HepG2 (cell line): Measurements from ENCODE around the gene KDM6B. TPM values are rescaled to one million over a fixed set of nuclear protein-coding genes. Genes with fewer than 3 reads are reported as not detected.

Experiments
- AGO2 ChIP-seq: fragments of 200-400 bp; formaldehyde crosslinking; optimal IDR thresholded peaks from 2 replicates; pipeline ENCODE3; 2017; ENCODE audit warnings: mild to moderate bottlenecking, low read depth, low read length, moderate library complexity
- FOXJ3 ChIP-seq: sonication (generic); formaldehyde crosslinking; IDR thresholded peaks from 2 replicates; pipeline ENCODE4 v1.4.0; 2020; ENCODE audit warnings: missing genetic modification reagents, mild to moderate bottlenecking, borderline replicate concordance
- HHEX ChIP-seq: IDR thresholded peaks from 2 replicates; pipeline ENCODE4 v1.6.1; 2016; ENCODE audit warnings: control low read depth
- HMG20B ChIP-seq: conservative IDR thresholded peaks from 2 replicates; pipeline ENCODE4 v1.6.1; 2016; ENCODE audit warnings: missing genetic modification reagents, missing compliant biosample characterization
- MEF2D ChIP-seq: sonication (generic); formaldehyde crosslinking; IDR thresholded peaks from 2 replicates; pipeline ENCODE4 v1.5.1; 2020; ENCODE audit warnings: mild to moderate bottlenecking, missing genetic modification reagents
- MXD4 ChIP-seq: IDR thresholded peaks from 2 replicates; pipeline ENCODE4 v1.6.1; 2016; ENCODE audit warnings: mild to moderate bottlenecking, missing biosample characterization, missing genetic modification reagents
- PCBP1 ChIP-seq: fragments of 200-400 bp; formaldehyde crosslinking; IDR thresholded peaks from 2 replicates; pipeline ENCODE4 v1.6.1; 2017; ENCODE audit warnings: mild to moderate bottlenecking, low read depth, low read length, borderline replicate concordance
- SMAD1 ChIP-seq: sonication (generic); formaldehyde crosslinking; IDR thresholded peaks from 2 replicates; pipeline ENCODE4 v1.4.0; 2020; ENCODE audit warnings: missing genetic modification reagents, low read depth, mild to moderate bottlenecking, borderline replicate concordance
- WIZ ChIP-seq: sonication (generic); formaldehyde crosslinking; IDR thresholded peaks from 2 replicates; pipeline ENCODE4 v1.5.1; 2020; ENCODE audit warnings: mild to moderate bottlenecking, missing genetic modification reagents
- ZBTB38 ChIP-seq: sonication (generic); formaldehyde crosslinking; IDR thresholded peaks from 2 replicates; pipeline ENCODE4 v1.5.1; 2020; ENCODE audit warnings: mild to moderate bottlenecking, missing genetic modification reagents
- ZNF207 ChIP-seq: fragments of 450-650 bp; IDR thresholded peaks from 2 replicates; pipeline ENCODE4 v1.6.1; 2016; ENCODE audit warnings: antibody characterized with exemption, borderline replicate concordance
- ZNF234 ChIP-seq: sonication (generic); formaldehyde crosslinking; conservative IDR thresholded peaks from 2 replicates; pipeline ENCODE4 v1.5.1; 2020; ENCODE audit warnings: mild to moderate bottlenecking, missing genetic modification reagents
- ZNF460 ChIP-seq: sonication (generic); formaldehyde crosslinking; IDR thresholded peaks from 2 replicates; pipeline ENCODE4 v1.5.1; 2020; ENCODE audit warnings: missing genetic modification reagents, mild to moderate bottlenecking, borderline replicate concordance
- ZNF549 ChIP-seq: sonication (generic); formaldehyde crosslinking; IDR thresholded peaks from 2 replicates; pipeline ENCODE4 v1.5.0; 2020; ENCODE audit warnings: missing genetic modification reagents
- ZNF567 ChIP-seq: sonication (generic); formaldehyde crosslinking; IDR thresholded peaks from 2 replicates; pipeline ENCODE4 v1.8.1; 2023; ENCODE audit warnings: mild to moderate bottlenecking, missing genetic modification reagents, borderline replicate concordance
- ZNF577 ChIP-seq: sonication (generic); formaldehyde crosslinking; IDR thresholded peaks from 2 replicates; pipeline ENCODE4 v1.4.0; 2020; ENCODE audit warnings: mild to moderate bottlenecking, low read depth, missing genetic modification reagents, borderline replicate concordance
- polyA plus RNA-seq, 8 experiments: library from polyadenylated mRNA; depleted of rRNA in 3 of 8; stranded (reverse) in 7 of 8; unstranded in 1 of 8; fragments of >200 nt; fragmentation: Illumina TruSeq in 4 of 8; extraction: Trizol in 4 of 8; gene quantifications; 2 replicates each; pipeline versions ENCODE4 v1.2.1 to v1.2.3, GENCODE V29; 2011 to 2016; ENCODE audit warnings: low read depth in 4 of 8, missing spikeins in 1 of 8, mixed read lengths in 1 of 8; ENCODE audit not compliant: insufficient read depth in 1 of 8
- total RNA-seq, 5 experiments: library from RNA; depleted of rRNA; stranded (reverse); fragments of >200 nt; fragmentation: Illumina TruSeq; extraction: Trizol; gene quantifications; 2 replicates each; pipeline ENCODE4 v1.2.3, GENCODE V29; 2016; ENCODE audit warnings: low read depth in 1 of 5
- TF ChIP-seq, protein P1 (sequence below): IDR thresholded peaks from 2 replicates; pipeline ENCODE4 v1.6.1; 2012; ENCODE audit warnings: low read depth, low read length, improper control_type of control experiment
- TF ChIP-seq, protein P2 (sequence below): sonication (generic); formaldehyde crosslinking; IDR thresholded peaks from 2 replicates; pipeline ENCODE4 v1.4.0; 2020; ENCODE audit warnings: missing genetic modification reagents
- TF ChIP-seq, protein P3 (sequence below): IDR thresholded peaks from 2 replicates; pipeline ENCODE4 v1.6.1; 2016; ENCODE audit warnings: missing genetic modification reagents, missing compliant biosample characterization
- TF ChIP-seq, protein P4 (sequence below): sonication (generic); formaldehyde crosslinking; IDR thresholded peaks from 2 replicates; pipeline ENCODE4 v1.4.0; 2020; ENCODE audit warnings: mild to moderate bottlenecking, missing genetic modification reagents
- TF ChIP-seq, protein P5 (sequence below): fragments of 450-650 bp; IDR thresholded peaks from 2 replicates; pipeline ENCODE4 v1.6.1; 2016

KDM6B gene
- total and polyA plus RNA-seq, 2 of the 13 experiments (the other 11 are each of a cell fraction or from before 2014, with no cell fraction given) = 1.3 to 2.1 TPM

DNA sequence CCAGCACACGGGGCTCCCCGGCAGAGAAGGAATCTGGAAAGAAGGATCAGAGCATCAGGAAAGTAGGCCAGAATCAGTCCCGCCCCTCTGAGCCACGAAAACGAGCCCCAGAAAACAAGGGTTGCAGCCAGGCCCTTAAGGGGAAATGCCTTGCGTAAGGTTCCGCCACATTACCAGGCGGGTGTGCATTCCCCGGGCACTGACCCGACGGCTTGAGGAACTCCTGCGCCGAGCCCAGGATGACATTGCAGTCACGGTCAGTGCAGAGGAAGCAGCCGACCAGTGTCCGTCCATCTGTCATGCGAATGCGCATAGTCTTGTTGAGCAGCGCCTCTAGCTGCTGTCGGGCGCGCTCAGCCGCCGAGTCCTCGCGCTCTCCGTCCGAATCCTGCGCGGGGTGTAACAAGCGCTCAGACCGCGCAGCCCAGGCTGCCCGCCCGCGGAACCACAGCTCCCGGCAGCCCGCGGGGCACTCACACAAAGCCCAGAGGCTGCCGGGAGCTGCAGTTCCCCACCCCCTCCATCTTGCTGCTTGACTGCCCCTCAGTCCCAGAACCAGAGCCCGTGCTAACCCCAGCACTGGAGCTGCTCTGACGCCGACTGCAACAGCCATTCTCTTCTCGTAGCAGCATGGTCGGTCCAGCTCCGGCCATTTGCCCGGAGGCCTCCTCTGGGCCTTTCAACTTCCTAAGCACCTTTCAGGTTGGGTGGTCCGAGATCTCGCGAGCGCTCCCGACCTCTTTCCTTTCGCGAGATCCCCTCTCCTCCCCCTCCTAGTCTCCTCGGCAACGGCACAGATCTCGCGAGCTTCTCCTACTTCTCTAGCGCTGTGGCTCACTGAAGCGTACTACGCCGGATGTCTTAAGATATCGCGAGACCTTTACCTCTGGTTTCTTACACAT lies 23.0 kb downstream of the KDM6B start, which contains the start of gene NAA38 (continued):
- TF ChIP-seq, protein P1, sequence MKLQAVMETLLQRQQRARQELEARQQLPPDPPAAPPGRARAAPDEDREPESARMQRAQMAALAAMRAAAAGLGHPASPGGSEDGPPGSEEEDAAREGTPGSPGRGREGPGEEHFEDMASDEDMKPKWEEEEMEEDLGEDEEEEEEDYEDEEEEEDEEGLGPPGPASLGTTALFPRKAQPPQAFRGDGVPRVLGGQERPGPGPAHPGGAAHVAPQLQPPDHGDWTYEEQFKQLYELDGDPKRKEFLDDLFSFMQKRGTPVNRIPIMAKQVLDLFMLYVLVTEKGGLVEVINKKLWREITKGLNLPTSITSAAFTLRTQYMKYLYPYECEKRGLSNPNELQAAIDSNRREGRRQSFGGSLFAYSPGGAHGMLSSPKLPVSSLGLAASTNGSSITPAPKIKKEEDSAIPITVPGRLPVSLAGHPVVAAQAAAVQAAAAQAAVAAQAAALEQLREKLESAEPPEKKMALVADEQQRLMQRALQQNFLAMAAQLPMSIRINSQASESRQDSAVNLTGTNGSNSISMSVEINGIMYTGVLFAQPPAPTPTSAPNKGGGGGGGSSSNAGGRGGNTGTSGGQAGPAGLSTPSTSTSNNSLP = no peak
- TF ChIP-seq AGO2 (peak; percentile 88), ZNF577 (CRISPR knock-in tag) (no peak), MEF2D (CRISPR knock-in tag) (peak; percentile 54; the same call in 1 of the 2 replicates), ZNF234 (no peak), WIZ (CRISPR knock-in tag) (no peak), PCBP1 (0 out of 2 replicates have a peak, but pooled peaks have one; percentile 29), ZNF207 (no peak), HMG20B (CRISPR knock-in tag) (no peak), ZBTB38 (peak; percentile 85; the same call in 1 of the 2 replicates), MXD4 (CRISPR knock-in tag) (0 out of 2 replicates have a peak, but pooled peaks have one; percentile 61), FOXJ3 (CRISPR knock-in tag) (0 out of 2 replicates have a peak, but pooled peaks have one; percentile 32), ZNF549 (CRISPR knock-in tag) (no peak), ZNF567 (CRISPR knock-in tag) (no peak), HHEX (CRISPR knock-in tag) (no peak), SMAD1 (0 out of 2 replicates have a peak, but pooled peaks have one; percentile 60), ZNF460 (no peak)
- TF ChIP-seq, protein P2, sequence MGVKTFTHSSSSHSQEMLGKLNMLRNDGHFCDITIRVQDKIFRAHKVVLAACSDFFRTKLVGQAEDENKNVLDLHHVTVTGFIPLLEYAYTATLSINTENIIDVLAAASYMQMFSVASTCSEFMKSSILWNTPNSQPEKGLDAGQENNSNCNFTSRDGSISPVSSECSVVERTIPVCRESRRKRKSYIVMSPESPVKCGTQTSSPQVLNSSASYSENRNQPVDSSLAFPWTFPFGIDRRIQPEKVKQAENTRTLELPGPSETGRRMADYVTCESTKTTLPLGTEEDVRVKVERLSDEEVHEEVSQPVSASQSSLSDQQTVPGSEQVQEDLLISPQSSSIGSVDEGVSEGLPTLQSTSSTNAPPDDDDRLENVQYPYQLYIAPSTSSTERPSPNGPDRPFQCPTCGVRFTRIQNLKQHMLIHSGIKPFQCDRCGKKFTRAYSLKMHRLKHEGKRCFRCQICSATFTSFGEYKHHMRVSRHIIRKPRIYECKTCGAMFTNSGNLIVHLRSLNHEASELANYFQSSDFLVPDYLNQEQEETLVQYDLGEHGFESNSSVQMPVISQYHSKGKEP = no peak
- TF ChIP-seq, protein P3, sequence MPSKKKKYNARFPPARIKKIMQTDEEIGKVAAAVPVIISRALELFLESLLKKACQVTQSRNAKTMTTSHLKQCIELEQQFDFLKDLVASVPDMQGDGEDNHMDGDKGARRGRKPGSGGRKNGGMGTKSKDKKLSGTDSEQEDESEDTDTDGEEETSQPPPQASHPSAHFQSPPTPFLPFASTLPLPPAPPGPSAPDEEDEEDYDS (CRISPR knock-in tag) = 0 out of 2 replicates have a peak, but pooled peaks have one; percentile 41
- TF ChIP-seq, protein P4, sequence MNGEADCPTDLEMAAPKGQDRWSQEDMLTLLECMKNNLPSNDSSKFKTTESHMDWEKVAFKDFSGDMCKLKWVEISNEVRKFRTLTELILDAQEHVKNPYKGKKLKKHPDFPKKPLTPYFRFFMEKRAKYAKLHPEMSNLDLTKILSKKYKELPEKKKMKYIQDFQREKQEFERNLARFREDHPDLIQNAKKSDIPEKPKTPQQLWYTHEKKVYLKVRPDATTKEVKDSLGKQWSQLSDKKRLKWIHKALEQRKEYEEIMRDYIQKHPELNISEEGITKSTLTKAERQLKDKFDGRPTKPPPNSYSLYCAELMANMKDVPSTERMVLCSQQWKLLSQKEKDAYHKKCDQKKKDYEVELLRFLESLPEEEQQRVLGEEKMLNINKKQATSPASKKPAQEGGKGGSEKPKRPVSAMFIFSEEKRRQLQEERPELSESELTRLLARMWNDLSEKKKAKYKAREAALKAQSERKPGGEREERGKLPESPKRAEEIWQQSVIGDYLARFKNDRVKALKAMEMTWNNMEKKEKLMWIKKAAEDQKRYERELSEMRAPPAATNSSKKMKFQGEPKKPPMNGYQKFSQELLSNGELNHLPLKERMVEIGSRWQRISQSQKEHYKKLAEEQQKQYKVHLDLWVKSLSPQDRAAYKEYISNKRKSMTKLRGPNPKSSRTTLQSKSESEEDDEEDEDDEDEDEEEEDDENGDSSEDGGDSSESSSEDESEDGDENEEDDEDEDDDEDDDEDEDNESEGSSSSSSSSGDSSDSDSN = peak; percentile 66
- TF ChIP-seq, protein P5, sequence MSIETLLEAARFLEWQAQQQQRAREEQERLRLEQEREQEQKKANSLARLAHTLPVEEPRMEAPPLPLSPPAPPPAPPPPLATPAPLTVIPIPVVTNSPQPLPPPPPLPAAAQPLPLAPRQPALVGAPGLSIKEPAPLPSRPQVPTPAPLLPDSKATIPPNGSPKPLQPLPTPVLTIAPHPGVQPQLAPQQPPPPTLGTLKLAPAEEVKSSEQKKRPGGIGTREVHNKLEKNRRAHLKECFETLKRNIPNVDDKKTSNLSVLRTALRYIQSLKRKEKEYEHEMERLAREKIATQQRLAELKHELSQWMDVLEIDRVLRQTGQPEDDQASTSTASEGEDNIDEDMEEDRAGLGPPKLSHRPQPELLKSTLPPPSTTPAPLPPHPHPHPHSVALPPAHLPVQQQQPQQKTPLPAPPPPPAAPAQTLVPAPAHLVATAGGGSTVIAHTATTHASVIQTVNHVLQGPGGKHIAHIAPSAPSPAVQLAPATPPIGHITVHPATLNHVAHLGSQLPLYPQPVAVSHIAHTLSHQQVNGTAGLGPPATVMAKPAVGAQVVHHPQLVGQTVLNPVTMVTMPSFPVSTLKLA = peak; percentile 27; the same call in 1 of the 2 replicates
